GM12864 (cell line): ENCODE results near the gene TRAPPC2B.

Experiments
- DNase-seq: peaks from one replicate; pipeline ENCODE4 v3.0.0-alpha.2; 2011; ENCODE audit warnings: low read depth
- H3K4me3 ChIP-seq: 2 replicates; pipeline ENCODE4 v1.5.1; 2011; ENCODE audit warnings: mild to moderate bottlenecking, low read depth, low read length, control low read depth
- TF ChIP-seq, protein P1 (sequence below): IDR thresholded peaks from 2 replicates; pipeline ENCODE4 v1.5.1; 2011; ENCODE audit warnings: low read depth, mild to moderate bottlenecking, moderate library complexity, low read length, control low read depth, inconsistent platforms; ENCODE audit errors: missing control alignments

Gene TRAPPC2B

DNA sequence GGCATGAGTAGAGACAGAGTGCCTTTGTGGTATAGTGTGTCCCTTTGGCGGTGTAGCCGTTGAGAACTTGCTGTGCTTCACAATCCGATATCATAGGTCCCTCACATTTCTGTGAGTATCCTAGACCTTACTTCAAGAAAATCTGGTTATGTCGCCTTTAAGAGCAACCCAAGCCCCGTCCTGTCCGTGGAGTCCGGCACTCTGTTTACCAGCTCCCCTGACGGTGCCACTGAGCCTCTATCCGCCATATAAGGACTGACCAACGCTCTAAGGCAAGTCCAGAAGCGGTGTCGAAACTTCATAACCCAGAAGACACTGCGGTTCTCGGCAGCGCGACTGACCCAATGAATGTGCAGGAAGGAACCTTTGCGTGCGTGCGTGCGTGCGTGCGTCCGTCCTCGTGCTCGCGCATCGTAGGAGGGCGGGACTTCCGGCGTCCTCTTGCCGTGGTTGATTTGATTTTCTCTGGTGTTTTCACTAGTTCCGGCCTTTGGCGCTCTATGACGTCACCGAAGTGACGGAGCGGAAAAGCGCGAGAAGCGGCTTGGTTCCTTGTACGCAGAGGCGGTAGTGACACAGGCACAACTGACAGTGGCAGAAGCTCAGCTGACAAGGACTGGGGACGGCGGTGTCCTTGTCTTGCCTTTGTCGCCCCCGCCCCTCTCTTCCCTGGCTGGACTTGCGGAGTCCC lies at the start of gene TRAPPC2B, which contains the start of gene ZNF547:
Gene TRAPPC2B, plus strand, starts transcription at position 555 of the 691 bp plus-strand sequence. CDS start 1,283 bp downstream, outside the sequence.
Gene ZNF547, plus strand, starts transcription at position 555 of the 691 bp plus-strand sequence. CDS start 5,005 bp downstream, outside the sequence.
- DNase-seq, result peak; percentile 99
- peak within 1 kb of the TSS; percentile 65 for H3K4me3 ChIP-seq
- TF ChIP-seq, protein P1, sequence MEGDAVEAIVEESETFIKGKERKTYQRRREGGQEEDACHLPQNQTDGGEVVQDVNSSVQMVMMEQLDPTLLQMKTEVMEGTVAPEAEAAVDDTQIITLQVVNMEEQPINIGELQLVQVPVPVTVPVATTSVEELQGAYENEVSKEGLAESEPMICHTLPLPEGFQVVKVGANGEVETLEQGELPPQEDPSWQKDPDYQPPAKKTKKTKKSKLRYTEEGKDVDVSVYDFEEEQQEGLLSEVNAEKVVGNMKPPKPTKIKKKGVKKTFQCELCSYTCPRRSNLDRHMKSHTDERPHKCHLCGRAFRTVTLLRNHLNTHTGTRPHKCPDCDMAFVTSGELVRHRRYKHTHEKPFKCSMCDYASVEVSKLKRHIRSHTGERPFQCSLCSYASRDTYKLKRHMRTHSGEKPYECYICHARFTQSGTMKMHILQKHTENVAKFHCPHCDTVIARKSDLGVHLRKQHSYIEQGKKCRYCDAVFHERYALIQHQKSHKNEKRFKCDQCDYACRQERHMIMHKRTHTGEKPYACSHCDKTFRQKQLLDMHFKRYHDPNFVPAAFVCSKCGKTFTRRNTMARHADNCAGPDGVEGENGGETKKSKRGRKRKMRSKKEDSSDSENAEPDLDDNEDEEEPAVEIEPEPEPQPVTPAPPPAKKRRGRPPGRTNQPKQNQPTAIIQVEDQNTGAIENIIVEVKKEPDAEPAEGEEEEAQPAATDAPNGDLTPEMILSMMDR, result no peak

DNA sequence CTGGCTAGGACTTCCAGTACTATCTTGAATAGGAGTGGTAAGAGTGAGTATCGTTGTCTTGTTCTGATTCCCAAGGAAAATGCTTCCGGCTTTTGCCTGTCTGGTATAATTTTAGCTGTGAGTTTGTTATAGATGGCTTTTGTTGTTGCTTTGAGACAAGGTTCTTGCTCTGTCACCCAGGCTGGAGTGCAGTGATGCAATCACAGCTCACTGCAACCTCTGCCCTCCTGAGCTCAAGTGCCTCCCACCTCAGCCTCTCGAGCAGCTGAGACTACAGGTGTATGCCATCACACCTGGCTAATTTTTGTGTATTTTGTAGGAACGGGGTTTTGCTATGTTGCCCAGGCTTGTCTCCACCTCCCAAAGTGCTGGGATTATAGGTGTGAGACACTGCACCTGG lies 49.2 kb upstream of the TRAPPC2B start:
- no peak overlapping the region for H3K4me3 ChIP-seq
- TF ChIP-seq, protein P1, result no peak
- DNase-seq, result no peak

DNA sequence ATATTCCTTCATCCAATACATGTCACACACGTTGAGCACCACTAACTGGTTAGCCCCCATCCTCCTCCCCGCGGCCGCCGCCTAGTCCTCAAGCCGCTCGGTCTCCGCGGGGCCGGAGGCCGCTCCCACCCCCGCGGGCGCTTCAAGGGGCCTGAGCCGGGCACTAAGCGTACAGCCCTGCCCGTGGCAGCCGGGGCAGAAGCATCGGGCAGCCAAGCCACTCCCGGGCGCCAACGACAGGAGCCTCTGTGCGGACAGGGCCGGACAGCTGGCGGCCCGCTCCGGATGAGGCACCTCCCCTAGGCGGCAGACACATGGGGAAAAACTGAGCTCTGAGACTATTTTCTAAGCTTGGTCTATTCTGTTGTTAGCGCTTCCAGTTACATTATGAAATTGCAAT lies 45.8 kb upstream of the TRAPPC2B start:
- TF ChIP-seq, protein P1, result no peak
- H3K4me3 ChIP-seq, result no peak overlapping the region
- no peak for DNase-seq

DNA sequence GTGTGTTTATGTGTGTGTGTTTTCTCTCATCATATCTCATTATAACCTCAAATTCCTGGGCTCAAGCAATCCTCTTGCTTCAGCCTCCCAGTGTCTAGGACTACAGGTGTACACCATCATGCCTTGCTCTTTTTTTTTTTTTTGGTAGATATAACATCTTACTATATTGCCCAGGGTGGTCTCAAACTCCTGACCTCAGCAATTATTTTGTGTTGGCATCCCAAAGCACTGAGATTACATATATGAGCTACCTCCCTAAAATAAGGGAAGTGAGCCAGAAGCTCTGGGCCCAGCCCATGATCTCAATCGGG lies 43.5 kb upstream of the TRAPPC2B start:
- peak overlapping the region; percentile 83 for H3K4me3 ChIP-seq
- TF ChIP-seq, protein P1, result no peak
- no peak for DNase-seq

DNA sequence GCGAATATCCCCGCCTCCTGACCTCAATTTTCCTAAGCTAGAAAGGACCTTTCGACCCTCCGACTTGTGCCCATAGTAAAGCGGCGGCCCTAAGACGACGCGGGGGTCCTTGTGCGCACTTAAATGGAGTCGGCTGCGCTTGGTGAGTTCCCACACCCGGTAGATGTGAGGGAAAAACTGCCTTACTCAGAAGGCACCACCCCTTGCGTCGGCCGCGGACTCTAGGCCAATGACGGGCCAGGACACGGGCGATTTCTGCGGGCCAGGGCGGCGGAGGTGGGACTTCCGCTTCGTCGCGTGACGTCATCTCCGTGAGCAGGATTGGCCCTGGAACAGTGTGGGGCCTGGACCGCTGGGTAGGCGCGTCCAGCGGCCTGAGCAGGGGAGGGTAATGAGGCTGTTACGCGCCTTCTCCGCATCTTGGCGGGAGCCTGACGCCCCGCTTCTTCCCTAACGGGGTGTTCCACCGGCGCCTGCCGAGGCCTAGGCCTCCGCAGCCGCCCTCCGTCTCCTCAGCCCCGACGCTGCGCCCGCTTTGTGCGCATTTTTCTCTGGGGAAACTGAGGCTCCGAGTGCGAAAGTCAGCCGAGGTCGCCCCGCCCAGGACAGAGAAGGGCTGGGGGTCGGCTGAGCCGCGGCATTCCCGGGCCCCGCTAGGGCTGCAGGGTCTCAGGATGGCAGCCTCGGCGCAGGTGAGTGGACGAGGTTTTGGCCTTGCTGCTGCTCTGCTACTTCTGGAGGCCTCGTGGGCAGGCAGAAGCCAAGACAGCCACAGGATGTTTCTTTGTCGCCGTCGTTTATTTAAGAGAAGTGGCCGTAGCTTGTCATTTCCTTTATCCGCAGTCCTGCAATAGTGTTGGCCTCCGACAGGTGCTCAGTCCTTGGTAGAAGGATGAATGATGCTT lies 42.9 kb upstream of the TRAPPC2B start, which contains the start of gene ZNF543:
Gene ZNF543, plus strand, starts transcription at position 293 of the 905 bp plus-strand sequence. Its CDS starts 382 bp downstream, at position 675.
- TF ChIP-seq, protein P1, result peak; percentile 45

DNA sequence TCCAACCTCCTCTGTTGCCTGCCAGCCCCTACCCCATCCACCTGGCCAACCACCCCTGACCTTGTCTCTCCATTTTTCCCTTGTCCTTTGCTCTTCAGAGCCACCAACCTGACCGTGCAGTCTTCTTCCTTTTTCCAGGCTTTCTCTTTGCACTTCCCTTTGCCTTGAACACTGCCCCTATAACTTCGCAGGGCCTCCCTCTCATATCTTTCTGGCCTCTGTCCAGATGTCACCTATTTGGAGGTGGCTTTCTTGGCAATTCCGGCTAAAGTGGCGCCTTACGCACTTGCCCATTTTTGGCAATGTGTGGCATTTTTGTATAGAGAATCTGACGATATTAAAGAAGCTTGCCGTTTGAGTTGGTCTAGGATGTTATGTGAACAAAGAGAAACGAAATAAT lies 42.2 kb upstream of the TRAPPC2B start:
- DNase-seq, result no peak
- peak overlapping the region; percentile 83 for H3K4me3 ChIP-seq
- TF ChIP-seq, protein P1, result no peak

More for the DNA sequence above, 42.9 kb upstream of the TRAPPC2B start, which contains the start of gene ZNF543:
- H3K4me3 ChIP-seq, result peak within 1 kb of the TSS; percentile 83
- peak; percentile 87 for DNase-seq
